ENCODE measurements around the gene APOC3. TPM values are rescaled to one million over a fixed set of nuclear protein-coding genes. Genes with fewer than 3 reads are reported as not detected.
"Not testable (repeated sequence)": the region's sequence is repeated elsewhere in the genome, so short reads cannot be mapped to it uniquely, and the experiment has no call there.

APOC3 gene
- polyA plus RNA-seq, 1 donor (not counting 4 experiments of a cell fraction or from before 2014, with no cell fraction given): not detected

- Histone ChIP-seq H3K4me1 (ENCODE audit: control insufficient read depth, extremely low read depth, insufficient read depth, low read length) (no peaks in the 10 kb centered on the region), H4K20me1 (ENCODE audit: control insufficient read depth, extremely low read depth, insufficient read depth, low read length) (no peaks in the 10 kb centered on the region), H2AFZ (ENCODE audit: control insufficient read depth, low read length) (no peak overlapping the region), H3K27ac (ENCODE audit: control insufficient read depth, insufficient read depth, low read length) (no peak overlapping the region), H3K79me2 (ENCODE audit: control insufficient read depth, insufficient read depth, low read length) (no peaks in the 10 kb centered on the region), H3K9me1 (ENCODE audit: control insufficient read depth, extremely low read depth, insufficient read depth, low read length) (no peaks in the 10 kb centered on the region), H3K27me3 (ENCODE audit: control insufficient read depth, extremely low read depth, insufficient read depth, low read length) (no peaks in the 10 kb centered on the region), H3K9ac (ENCODE audit: control insufficient read depth, extremely low read depth, insufficient read depth, low read length) (no peak overlapping the region), H3K9me3 (ENCODE audit: control insufficient read depth, low read depth, low read length) (no peaks in the 10 kb centered on the region), H3K4me2 (ENCODE audit: control insufficient read depth, extremely low read depth, insufficient read depth, low read depth, low read length) (no peak overlapping the region), H3K36me3 (ENCODE audit: control insufficient read depth in 2 of 2, extremely low read depth in 1 of 2, insufficient read depth in 2 of 2, low read length in 2 of 2) (no peaks in the 10 kb centered on the region), H3K4me3 (ENCODE audit: control insufficient read depth in 2 of 3, extremely low read depth in 1 of 3, insufficient read depth in 2 of 3, low read depth in 1 of 3, low read length in 3 of 3) (no peak overlapping the region)
- TF ChIP-seq CTCF (optimal IDR thresholded peaks at IDR 0.05 in 1 of 3, IDR thresholded peaks at IDR 0.05 in 1 of 3, conservative IDR thresholded peaks at IDR 0.05 in 1 of 3; ENCODE audit: extremely low read depth in 1 of 3, insufficient read depth in 2 of 3, low read length in 3 of 3) (no peak), EZH2 (IDR thresholded peaks at IDR 0.05; ENCODE audit: low read length) (no peak)
- DNase-seq (ENCODE audit: low read depth, low spot score) (no peak), FAIRE-seq (no peak)
- dilution Hi-C loops (cut with MboI; ENCODE audit: extremely low pct_ligation_motif_present, low sequenced_read_pairs): no loop called here
Observed at GRCh38 chr11:116800610-116801009, 29.1 kb upstream of the APOC3 start.

DNA sequence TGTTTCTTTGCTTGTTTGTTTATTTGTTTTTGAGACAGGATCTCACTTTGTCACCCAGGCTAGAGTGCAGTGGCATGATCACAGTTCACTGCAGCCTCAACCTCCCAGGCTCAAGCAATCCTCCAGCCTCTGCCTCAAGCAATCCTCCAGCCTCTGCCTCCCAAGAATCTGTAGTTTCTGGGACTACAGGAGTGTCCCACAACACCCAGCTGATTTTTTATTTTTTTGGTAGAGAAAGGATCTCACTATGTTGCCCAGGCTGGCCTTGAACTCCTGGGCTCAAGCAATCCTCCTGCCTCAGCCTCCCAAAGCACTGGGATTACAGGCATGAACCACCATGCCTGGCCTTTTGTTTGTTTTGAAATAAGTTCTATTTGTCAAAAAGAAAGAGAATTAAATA is 28.0 kb upstream of the APOC3 start:
- H3K27ac ChIP-seq (ENCODE audit: control insufficient read depth, insufficient read depth, low read length); H3K27me3 ChIP-seq (ENCODE audit: control insufficient read depth, extremely low read depth, insufficient read depth, low read length); dilution Hi-C loops (cut with MboI; ENCODE audit: extremely low pct_ligation_motif_present, low sequenced_read_pairs); FAIRE-seq; H2AFZ ChIP-seq (ENCODE audit: control insufficient read depth, low read length); H3K9ac ChIP-seq (ENCODE audit: control insufficient read depth, extremely low read depth, insufficient read depth, low read length); H3K9me1 ChIP-seq (ENCODE audit: control insufficient read depth, extremely low read depth, insufficient read depth, low read length); H3K4me1 ChIP-seq (ENCODE audit: control insufficient read depth, extremely low read depth, insufficient read depth, low read length); H3K4me3 ChIP-seq (ENCODE audit: control insufficient read depth in 2 of 3, extremely low read depth in 1 of 3, insufficient read depth in 2 of 3, low read depth in 1 of 3, low read length in 3 of 3); H3K4me2 ChIP-seq (ENCODE audit: control insufficient read depth, extremely low read depth, insufficient read depth, low read depth, low read length); H4K20me1 ChIP-seq (ENCODE audit: control insufficient read depth, extremely low read depth, insufficient read depth, low read length); H3K9me3 ChIP-seq (ENCODE audit: control insufficient read depth, low read depth, low read length); DNase-seq (ENCODE audit: low read depth, low spot score); H3K36me3 ChIP-seq (ENCODE audit: control insufficient read depth in 2 of 2, extremely low read depth in 1 of 2, insufficient read depth in 2 of 2, low read length in 2 of 2); H3K79me2 ChIP-seq (ENCODE audit: control insufficient read depth, insufficient read depth, low read length): not testable (repeated sequence)

GRCh38 chr11:116804001-116804400 is 25.7 kb upstream of the APOC3 start:
- no peaks in the 10 kb centered on the region for H4K20me1 ChIP-seq (ENCODE audit: control insufficient read depth, extremely low read depth, insufficient read depth, low read length)
- no peak overlapping the region for H2AFZ ChIP-seq (ENCODE audit: control insufficient read depth, low read length)
- TF ChIP-seq EZH2 (IDR thresholded peaks at IDR 0.05; ENCODE audit: low read length) (no peak), CTCF (optimal IDR thresholded peaks at IDR 0.05 in 1 of 3, IDR thresholded peaks at IDR 0.05 in 1 of 3, conservative IDR thresholded peaks at IDR 0.05 in 1 of 3; ENCODE audit: extremely low read depth in 1 of 3, insufficient read depth in 2 of 3, low read length in 3 of 3) (no peak)
- FAIRE-seq: no peak
- no peak overlapping the region for H3K27ac ChIP-seq (ENCODE audit: control insufficient read depth, insufficient read depth, low read length)
- H3K4me2 ChIP-seq (ENCODE audit: control insufficient read depth, extremely low read depth, insufficient read depth, low read depth, low read length): no peak overlapping the region
- no peaks in the 10 kb centered on the region for H3K79me2 ChIP-seq (ENCODE audit: control insufficient read depth, insufficient read depth, low read length)
- no peaks in the 10 kb centered on the region for H3K9me3 ChIP-seq (ENCODE audit: control insufficient read depth, low read depth, low read length)
- H3K9ac ChIP-seq (ENCODE audit: control insufficient read depth, extremely low read depth, insufficient read depth, low read length): no peak overlapping the region
- dilution Hi-C loops (cut with MboI; ENCODE audit: extremely low pct_ligation_motif_present, low sequenced_read_pairs): no loop called here
- H3K9me1 ChIP-seq (ENCODE audit: control insufficient read depth, extremely low read depth, insufficient read depth, low read length): no peaks in the 10 kb centered on the region
- no peaks in the 10 kb centered on the region for H3K36me3 ChIP-seq (ENCODE audit: control insufficient read depth in 2 of 2, extremely low read depth in 1 of 2, insufficient read depth in 2 of 2, low read length in 2 of 2)
- no peaks in the 10 kb centered on the region for H3K27me3 ChIP-seq (ENCODE audit: control insufficient read depth, extremely low read depth, insufficient read depth, low read length)
- DNase-seq (ENCODE audit: low read depth, low spot score): no peak
- no peaks in the 10 kb centered on the region for H3K4me1 ChIP-seq (ENCODE audit: control insufficient read depth, extremely low read depth, insufficient read depth, low read length)
- H3K4me3 ChIP-seq (ENCODE audit: control insufficient read depth in 2 of 3, extremely low read depth in 1 of 3, insufficient read depth in 2 of 3, low read depth in 1 of 3, low read length in 3 of 3): no peak overlapping the region

All from keratinocyte (primary cell).